Right ventricle myocardium superior (tissue), 1 donor: ENCODE data around the gene CSPG4. TPM values are rescaled to one million over a fixed set of nuclear protein-coding genes. Genes with fewer than 3 reads are reported as not detected.

Source experiments
- ATAC-seq: fragments of 200-7000 bp; cut with Tn5 transposase; one replicate; pipeline ENCODE4 v1.9.1; 2020; ENCODE audit warnings: mild to moderate bottlenecking; ENCODE audit not compliant: poor library complexity
- DNase-seq: peaks from one replicate; pipeline ENCODE4 v3.0.0-alpha.2; 2020
- intact Hi-C: fragments of 100-400 bp; cut with DNase I; formaldehyde crosslinking; loops from one replicate; pipeline ENCODE4 v1.11.2; 2022
- total RNA-seq: library from RNA; stranded (reverse); fragmentation: NEBNext Ultra II Directional; extraction: Animal tissue kit (Norgen Biotek cat#: 25700); gene quantifications from one replicate; pipeline ENCODE4 v1.2.1, GENCODE V29; 2021
- donor health status: DM: no; HTN: yes; CAD: no; lungs with severe emphysema.

CSPG4 gene
- total RNA-seq, 1 donor from 2014 or later = 5.2 TPM

- ATAC-seq (peak; percentile 63), DNase-seq (peak; percentile 70)
- intact Hi-C loops = no loop called here
Observed at GRCh38 chr15:75666823-75667501, 45.7 kb downstream of the CSPG4 start.

- ATAC-seq (no peak), DNase-seq (no peak)
- intact Hi-C loops = no loop called here
Observed at GRCh38 chr15:75663931-75664421, 48.7 kb downstream of the CSPG4 start.

GRCh38 chr15:75662823-75663519 is 49.7 kb downstream of the CSPG4 start:
- no peak for ATAC-seq
- intact Hi-C loops = no loop called here
- DNase-seq = no peak

GRCh38 chr15:75661756-75662140 is 50.9 kb downstream of the CSPG4 start:
- DNase-seq = no peak
- intact Hi-C loops = no loop called here
- ATAC-seq = no peak

GRCh38 chr15:75661100-75661755 is 51.4 kb downstream of the CSPG4 start:
- DNase-seq = peak; percentile 90
- intact Hi-C loops = no loop called here

GRCh38 chr15:75659928-75660645 is 52.6 kb downstream of the CSPG4 start:
- ATAC-seq (no peak), DNase-seq (no peak)
- intact Hi-C loops = no loop called here

More at GRCh38 chr15:75661100-75661755, 51.4 kb downstream of the CSPG4 start:
- peak; percentile 89 for ATAC-seq

- intact Hi-C loops = no loop called here
- no peak for ATAC-seq
- DNase-seq = no peak
Observed at GRCh38 chr15:75659141-75659771, 53.4 kb downstream of the CSPG4 start.

- intact Hi-C loops = no loop called here
- ATAC-seq (no peak), DNase-seq (no peak)
Observed at GRCh38 chr15:75656813-75657212, 55.8 kb downstream of the CSPG4 start.

- ATAC-seq (no peak), DNase-seq (no peak)
- intact Hi-C loops = no loop called here
Observed at GRCh38 chr15:75656331-75656730, 56.3 kb downstream of the CSPG4 start.

GRCh38 chr15:75655931-75656330 is 56.7 kb downstream of the CSPG4 start:
- DNase-seq = no peak
- intact Hi-C loops = no loop called here
- no peak for ATAC-seq

GRCh38 chr15:75654201-75654907 is 58.3 kb downstream of the CSPG4 start:
- ATAC-seq (no peak), DNase-seq (no peak)
- intact Hi-C loops = no loop called here

GRCh38 chr15:75653347-75653913 is 59.2 kb downstream of the CSPG4 start:
- intact Hi-C loops = no loop called here
- peak; percentile 51 for DNase-seq

GRCh38 chr15:75651810-75652543 is 60.7 kb downstream of the CSPG4 start:
- DNase-seq (no peak), ATAC-seq (no peak)
- intact Hi-C loops = no loop called here

More at GRCh38 chr15:75653347-75653913, 59.2 kb downstream of the CSPG4 start:
- no peak for ATAC-seq

GRCh38 chr15:75650908-75651809 is 61.5 kb downstream of the CSPG4 start:
- intact Hi-C loops = no loop called here
- DNase-seq = peak; percentile 80

GRCh38 chr15:75649848-75650247 is 62.8 kb downstream of the CSPG4 start:
- ATAC-seq = no peak
- intact Hi-C loops = no loop called here
- no peak for DNase-seq

More at GRCh38 chr15:75650908-75651809, 61.5 kb downstream of the CSPG4 start:
- no peak for ATAC-seq
